ENCODE data around the gene PNLDC1. TPM values are rescaled to one million over a fixed set of nuclear protein-coding genes. Genes with fewer than 3 reads are reported as not detected.

The PNLDC1 gene
- total RNA-seq, 1 donor, result not detected

GRCh38 chr6:159758031-159759001 is 41.8 kb upstream of the PNLDC1 start:
- no peak for TF ChIP-seq CTCF (IDR thresholded peaks at IDR 0.05; ENCODE audit: insufficient read depth, low read length)
- no peak overlapping the region for H3K4me3 ChIP-seq (ENCODE audit: low read depth, low read length)
- peak; percentile 28 for DNase-seq (ENCODE audit: low read depth)

GRCh38 chr6:159759645-159760044 is 40.4 kb upstream of the PNLDC1 start:
- TF ChIP-seq CTCF (IDR thresholded peaks at IDR 0.05; ENCODE audit: insufficient read depth, low read length), result no peak
- no peak for DNase-seq (ENCODE audit: low read depth)
- no peak overlapping the region for H3K4me3 ChIP-seq (ENCODE audit: low read depth, low read length)

GRCh38 chr6:159760602-159761057 is 39.4 kb upstream of the PNLDC1 start:
- TF ChIP-seq CTCF (IDR thresholded peaks at IDR 0.05; ENCODE audit: insufficient read depth, low read length), result no peak
- DNase-seq (ENCODE audit: low read depth), result peak; percentile 67
- peak overlapping the region; percentile 1 for H3K4me3 ChIP-seq (ENCODE audit: low read depth, low read length)

- peak; percentile 21 for DNase-seq (ENCODE audit: low read depth)
- TF ChIP-seq CTCF (IDR thresholded peaks at IDR 0.05; ENCODE audit: insufficient read depth, low read length), result no peak
- H3K4me3 ChIP-seq (ENCODE audit: low read depth, low read length), result peak overlapping the region; percentile 84
Measured at GRCh38 chr6:159761129-159761872, 38.8 kb upstream of the PNLDC1 start.

- peak; percentile 11 for TF ChIP-seq CTCF (IDR thresholded peaks at IDR 0.05; ENCODE audit: insufficient read depth, low read length)
- peak; percentile 94 for DNase-seq (ENCODE audit: low read depth)
Measured at GRCh38 chr6:159761873-159762680, 38.0 kb upstream of the PNLDC1 start, which contains the start of gene ACAT2. Gene ACAT2, plus strand, starts transcription at chr6:159762045. Its CDS starts 43 bp downstream, at chr6:159762088.

GRCh38 chr6:159762681-159763293 is 37.3 kb upstream of the PNLDC1 start:
- peak overlapping the region; percentile 84 for H3K4me3 ChIP-seq (ENCODE audit: low read depth, low read length)
- TF ChIP-seq CTCF (IDR thresholded peaks at IDR 0.05; ENCODE audit: insufficient read depth, low read length), result no peak
- DNase-seq (ENCODE audit: low read depth), result peak; percentile 12

More at GRCh38 chr6:159761873-159762680, 38.0 kb upstream of the PNLDC1 start, which contains the start of gene ACAT2:
- H3K4me3 ChIP-seq (ENCODE audit: low read depth, low read length), result peak within 1 kb of the TSS; percentile 84
